ENCODE measurements around the gene RASSF8.

Gene RASSF8

GRCh38 chr12:26026713-26027112, 68.2 kb downstream of the RASSF8 start:
- DNase-seq (ENCODE audit: extremely low read depth in 1 of 2, low read depth in 1 of 2), result no peak

DNA sequence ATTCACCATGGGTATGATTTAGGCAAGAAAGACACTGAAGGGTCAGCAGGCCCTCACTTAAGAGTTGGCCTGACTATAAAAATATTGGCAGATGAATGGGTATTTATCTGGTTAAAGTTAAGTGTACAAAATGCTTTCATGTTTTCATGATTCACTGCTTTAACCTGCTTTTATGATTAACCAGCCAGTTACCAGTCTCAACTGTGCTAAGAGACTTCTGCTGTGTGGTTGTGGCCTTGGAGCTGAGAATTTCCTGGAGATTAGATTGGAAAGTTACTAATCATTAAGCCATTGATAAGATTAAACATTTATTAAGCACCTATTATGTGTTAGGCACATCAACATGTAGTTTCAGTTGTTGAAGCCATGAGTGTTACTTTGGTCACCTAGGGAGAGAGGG, 68.9 kb downstream of the RASSF8 start:
- DNase-seq (ENCODE audit: extremely low read depth in 1 of 2, low read depth in 1 of 2), result no peak

DNA sequence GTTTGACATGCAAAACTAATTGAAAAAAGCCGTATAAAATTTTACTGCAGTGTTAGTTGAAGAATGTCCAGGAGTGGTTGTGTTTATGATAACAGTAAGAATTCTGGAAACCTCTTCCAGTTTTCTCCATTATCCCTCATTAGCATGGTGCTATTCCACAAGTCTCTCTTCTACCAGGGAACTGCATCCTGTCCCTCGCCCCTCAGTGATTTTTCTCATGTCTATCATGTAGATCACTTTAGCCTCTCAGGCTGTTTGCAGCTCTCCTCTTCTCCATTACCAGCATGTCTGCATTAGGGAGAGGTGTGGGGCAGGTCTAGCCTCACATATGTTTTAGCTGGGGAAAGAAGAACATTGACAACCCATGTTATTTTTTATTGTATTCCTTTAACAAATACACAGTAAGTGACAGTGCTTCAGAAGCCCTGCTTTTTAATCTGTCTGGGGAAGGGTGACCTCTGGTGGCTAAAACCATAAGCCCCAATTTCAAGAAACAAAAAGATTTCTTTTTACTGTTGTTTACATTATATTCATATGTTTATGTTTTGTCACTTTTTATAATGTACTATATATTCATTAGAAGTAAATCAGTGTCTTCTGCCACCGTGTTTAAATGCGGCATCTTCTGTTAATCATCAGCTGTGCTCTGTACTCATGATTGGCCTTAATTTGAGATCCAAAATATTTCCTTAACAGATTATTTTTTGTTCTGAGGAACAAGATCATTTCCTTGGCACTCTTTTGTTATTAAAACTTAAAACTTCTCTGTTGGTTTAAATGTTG, 70.7 kb downstream of the RASSF8 start:
- DNase-seq (ENCODE audit: extremely low read depth in 1 of 2, low read depth in 1 of 2), result no peak

GRCh38 chr12:26029736-26030022, 71.2 kb downstream of the RASSF8 start:
- DNase-seq (ENCODE audit: extremely low read depth in 1 of 2, low read depth in 1 of 2), result no peak

- DNase-seq (ENCODE audit: extremely low read depth in 1 of 2, low read depth in 1 of 2), result no peak
These were observed 71.9 kb downstream of the RASSF8 start for GRCh38 chr12:26030371-26030770.

- no peak for DNase-seq (ENCODE audit: extremely low read depth in 1 of 2, low read depth in 1 of 2)
These were observed 72.8 kb downstream of the RASSF8 start for GRCh38 chr12:26031318-26031717.

DNA sequence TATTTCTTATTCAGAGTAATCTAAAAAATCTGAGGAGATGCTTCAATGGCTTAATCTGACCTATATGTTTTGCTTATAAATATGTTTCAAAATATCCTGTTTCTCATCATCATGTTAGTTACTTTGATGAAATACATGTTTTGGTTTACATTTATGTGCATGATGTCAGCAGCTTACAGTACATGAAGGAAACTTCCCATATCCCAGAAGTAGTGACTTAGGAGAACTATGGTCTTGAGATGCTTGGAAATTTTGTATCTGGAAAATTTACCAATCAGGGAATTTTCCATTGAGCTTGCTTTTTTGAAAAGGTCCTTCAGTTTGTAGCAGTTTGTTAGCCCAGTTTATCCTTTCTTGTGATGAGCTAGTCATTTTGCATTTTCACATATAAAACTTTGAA, 73.3 kb downstream of the RASSF8 start:
- no peak for DNase-seq (ENCODE audit: extremely low read depth in 1 of 2, low read depth in 1 of 2)

DNA sequence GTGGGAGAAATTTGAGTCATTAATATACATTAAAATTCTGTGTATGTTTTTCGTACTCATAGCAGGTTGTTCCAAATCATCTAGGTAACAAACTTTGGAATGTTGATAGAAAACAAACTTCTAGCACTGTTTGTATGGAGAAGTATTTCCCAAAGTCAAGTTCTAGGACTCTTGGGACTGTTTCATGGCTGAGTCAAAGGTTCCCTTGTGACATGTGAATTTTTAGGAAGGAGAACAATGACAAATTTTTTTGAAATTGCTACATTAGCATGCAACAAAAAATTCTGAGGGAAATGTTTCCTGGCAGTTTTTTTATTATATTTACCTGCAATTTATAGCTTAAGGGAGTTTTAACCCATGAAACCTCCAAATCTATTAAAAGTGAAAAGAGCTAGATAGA, 73.8 kb downstream of the RASSF8 start:
- no peak for DNase-seq (ENCODE audit: extremely low read depth in 1 of 2, low read depth in 1 of 2)

DNA sequence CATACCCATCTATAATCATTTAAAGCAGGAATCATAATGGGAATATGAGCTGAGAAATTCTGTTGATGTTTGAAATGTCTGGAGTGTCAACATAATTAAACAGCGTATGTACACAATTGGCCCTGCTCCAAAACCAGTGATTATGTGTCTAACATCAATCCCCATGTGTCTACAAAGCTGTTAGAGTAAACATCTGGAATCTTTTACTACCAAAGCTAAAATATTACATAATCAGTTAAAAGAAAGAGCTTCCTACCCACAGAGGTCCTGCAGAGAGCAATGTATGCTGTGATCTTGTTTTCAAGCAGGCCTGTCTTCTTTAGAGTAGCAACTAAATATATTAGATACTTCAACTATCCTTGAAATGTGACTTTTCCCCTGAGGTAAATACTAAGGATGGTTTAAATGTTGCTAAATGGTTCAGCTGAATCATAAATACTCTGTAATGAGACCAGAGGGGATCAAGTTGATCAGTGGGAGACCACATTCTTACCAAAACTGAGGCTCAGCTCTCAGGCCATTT, 74.3 kb downstream of the RASSF8 start:
- no peak for DNase-seq (ENCODE audit: extremely low read depth in 1 of 2, low read depth in 1 of 2)

- no peak for DNase-seq (ENCODE audit: extremely low read depth in 1 of 2, low read depth in 1 of 2)
These were observed 76.1 kb downstream of the RASSF8 start for GRCh38 chr12:26034371-26035142.

DNA sequence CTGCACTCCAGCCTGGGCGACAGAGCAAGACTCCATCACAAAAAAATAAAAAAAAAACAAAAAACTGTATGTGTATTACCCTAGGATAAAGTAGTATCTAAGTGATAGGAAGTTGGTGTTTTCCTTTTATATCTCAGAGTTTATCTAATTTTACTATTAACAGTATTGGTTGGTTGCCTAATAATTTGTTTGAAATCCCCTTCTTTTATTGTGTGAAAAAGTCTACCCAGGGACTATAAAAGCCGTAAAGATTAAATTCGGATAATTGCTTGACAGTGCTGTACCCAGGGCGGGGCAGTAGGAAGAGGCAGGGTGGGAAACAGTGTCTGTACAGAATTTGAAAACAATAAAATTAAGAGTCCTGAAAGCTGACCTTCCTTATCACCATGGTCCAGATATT, 78.4 kb downstream of the RASSF8 start:
- no peak for DNase-seq (ENCODE audit: extremely low read depth in 1 of 2, low read depth in 1 of 2)

DNA sequence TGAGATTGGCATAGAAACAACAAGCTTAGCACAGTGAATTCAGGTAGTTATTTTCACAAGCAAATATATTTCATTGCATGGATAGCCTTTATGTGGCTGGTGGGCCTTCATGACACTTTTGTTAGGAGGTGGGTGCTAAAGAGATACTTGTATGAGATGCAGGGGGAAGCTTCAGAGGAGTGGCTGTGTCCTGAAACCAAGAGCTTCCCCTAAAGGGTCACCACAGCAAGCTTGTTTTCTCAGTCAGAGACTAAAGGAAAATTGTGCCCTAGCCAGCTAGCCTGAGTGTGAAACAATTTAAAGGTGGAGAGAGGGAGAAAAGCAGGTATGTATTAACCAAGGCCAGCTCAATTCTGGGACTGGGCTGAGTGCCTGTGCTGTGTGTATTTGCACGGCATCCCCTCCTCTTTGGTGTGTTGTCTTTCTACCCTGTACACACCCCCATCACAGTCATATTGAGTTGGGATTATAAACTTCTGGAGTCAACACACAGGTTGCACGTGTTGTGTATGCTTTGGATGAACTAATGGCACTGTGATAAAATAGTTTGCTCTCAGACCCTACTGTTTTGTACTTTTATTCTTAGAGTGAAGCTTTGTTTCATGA, 79.2 kb downstream of the RASSF8 start:
- no peak for DNase-seq (ENCODE audit: extremely low read depth in 1 of 2, low read depth in 1 of 2)

- no peak for DNase-seq (ENCODE audit: extremely low read depth in 1 of 2, low read depth in 1 of 2)
These were observed 84.2 kb downstream of the RASSF8 start for GRCh38 chr12:26042645-26043044.

DNA sequence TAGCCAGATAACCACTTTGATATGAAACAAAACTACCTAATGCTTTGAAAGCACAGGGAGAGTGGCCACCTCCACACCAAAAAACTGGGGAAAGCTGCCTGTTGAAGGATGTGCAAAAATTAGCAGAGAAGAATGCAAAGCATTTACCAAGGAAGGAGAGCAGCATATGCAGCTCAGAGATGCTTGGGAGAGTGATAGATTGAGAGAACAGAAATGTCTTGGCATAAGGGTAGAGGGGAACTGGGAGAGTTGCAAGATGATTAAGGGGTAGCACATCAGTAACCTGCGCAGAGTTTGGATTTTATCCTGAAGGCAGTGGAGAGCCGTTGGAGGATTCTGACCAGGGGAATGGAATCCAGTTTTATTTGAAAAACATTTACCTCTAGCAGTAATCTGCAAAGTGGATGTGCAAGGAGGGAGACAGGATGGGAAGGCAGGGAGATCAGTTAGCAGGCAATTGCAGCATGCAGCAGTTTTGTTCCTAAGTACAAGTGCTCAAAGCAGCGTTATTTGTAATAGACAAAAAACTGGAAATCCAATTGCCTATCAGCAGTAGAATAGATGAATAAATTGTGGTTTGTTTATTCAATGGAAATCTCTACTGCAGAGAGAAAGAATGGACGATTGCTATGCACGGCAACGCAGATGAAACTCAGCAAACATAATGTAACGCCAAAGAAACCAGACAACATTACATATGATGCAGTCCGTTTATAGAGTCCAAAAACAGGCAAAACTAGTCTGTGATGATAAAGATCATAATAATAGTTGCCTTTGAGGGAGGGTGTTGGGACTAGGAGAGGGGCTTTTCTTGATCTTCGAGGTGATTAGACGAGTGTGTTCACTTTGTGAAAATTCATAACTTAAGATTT, 84.9 kb downstream of the RASSF8 start:
- DNase-seq (ENCODE audit: extremely low read depth in 1 of 2, low read depth in 1 of 2), result no peak

GRCh38 chr12:26044007-26044394, 85.5 kb downstream of the RASSF8 start:
- no peak for DNase-seq (ENCODE audit: extremely low read depth in 1 of 2, low read depth in 1 of 2)

- no peak for DNase-seq (ENCODE audit: extremely low read depth in 1 of 2, low read depth in 1 of 2)
These were observed 86.1 kb downstream of the RASSF8 start for GRCh38 chr12:26044592-26044991.

DNA sequence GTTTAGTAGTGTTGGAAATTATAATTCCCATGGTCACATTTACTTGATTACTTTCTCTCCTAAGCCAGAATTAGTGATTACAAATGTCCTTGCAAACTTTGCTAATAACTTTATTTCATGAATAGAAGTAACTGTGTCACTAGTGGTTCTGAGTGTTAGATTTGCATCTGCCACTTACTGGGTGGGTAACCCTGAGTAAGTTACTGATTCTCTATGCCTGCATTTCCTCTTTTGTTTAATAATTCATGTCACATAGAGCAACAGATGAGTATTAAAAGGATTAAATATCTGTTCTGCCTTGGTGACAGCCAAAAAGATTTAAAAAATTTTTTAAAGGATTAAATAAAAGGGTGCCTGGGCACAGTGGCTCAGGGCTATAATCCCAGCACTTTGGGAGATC, 87.7 kb downstream of the RASSF8 start:
- no peak for DNase-seq (ENCODE audit: extremely low read depth in 1 of 2, low read depth in 1 of 2)

DNA sequence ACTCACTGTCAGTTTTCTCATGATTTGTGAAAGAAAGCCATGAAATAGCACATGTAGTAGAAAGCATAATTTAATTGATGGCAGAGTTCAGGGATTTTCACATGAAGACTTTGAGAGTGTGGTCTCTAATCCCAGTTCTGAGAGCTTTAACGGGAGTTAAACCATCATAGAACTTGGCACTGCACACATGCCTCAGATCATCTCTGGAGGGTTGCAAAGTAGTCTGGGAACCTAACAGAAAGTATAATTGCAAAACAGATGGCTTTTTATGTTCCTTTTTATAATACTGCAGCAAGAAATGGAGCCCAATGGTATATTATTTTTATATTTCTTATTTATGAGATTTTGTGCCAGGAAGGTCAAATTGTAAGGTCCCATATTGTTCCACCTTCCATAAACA, 88.4 kb downstream of the RASSF8 start:
- no peak for DNase-seq (ENCODE audit: extremely low read depth in 1 of 2, low read depth in 1 of 2)

GRCh38 chr12:26047401-26048226, 89.1 kb downstream of the RASSF8 start:
- no peak for DNase-seq (ENCODE audit: extremely low read depth in 1 of 2, low read depth in 1 of 2)

GRCh38 chr12:26052652-26053051, 94.2 kb downstream of the RASSF8 start:
- no peak for DNase-seq (ENCODE audit: extremely low read depth in 1 of 2, low read depth in 1 of 2)
